IPS-18a (cell line): ENCODE measurements around the gene ATP11B.

Experiments
- H3K27ac ChIP-seq: one replicate; pipeline ENCODE4 v1.5.1; 2013; ENCODE audit warnings: low read length
- H3K27me3 ChIP-seq: one replicate; pipeline ENCODE4 v1.6.1; 2013; ENCODE audit warnings: mild to moderate bottlenecking, low read length; ENCODE audit not compliant: control insufficient read depth, insufficient read depth
- H3K36me3 ChIP-seq: one replicate; pipeline ENCODE4 v1.6.1; 2013; ENCODE audit warnings: low read depth, low read length; ENCODE audit not compliant: control insufficient read depth
- H3K4me1 ChIP-seq: one replicate; pipeline ENCODE4 v1.6.1; 2013; ENCODE audit warnings: low read depth, low read length; ENCODE audit not compliant: control insufficient read depth
- H3K4me3 ChIP-seq: one replicate; pipeline ENCODE4 v1.5.1; 2013; ENCODE audit warnings: low read length
- H3K9ac ChIP-seq: one replicate; pipeline ENCODE4 v1.6.1; 2013; ENCODE audit warnings: mild to moderate bottlenecking, low read length, moderate library complexity
- H3K9me3 ChIP-seq: one replicate; pipeline ENCODE4 v1.6.1; 2013; ENCODE audit warnings: low read depth, low read length; ENCODE audit not compliant: control insufficient read depth

The ATP11B gene

GRCh38 chr3:182919866-182920357, 126.6 kb downstream of the ATP11B start:
- Histone ChIP-seq H3K4me1 (peaks cover 8% of the 10 kb centered on the region), H3K4me3 (no peak overlapping the region), H3K36me3 (no peaks in the 10 kb centered on the region), H3K27me3 (no peaks in the 10 kb centered on the region), H3K27ac (no peak overlapping the region), H3K9ac (no peak overlapping the region), H3K9me3 (no peaks in the 10 kb centered on the region)

GRCh38 chr3:182920515-182921084, 127.3 kb downstream of the ATP11B start:
- no peak overlapping the region for H3K27ac ChIP-seq
- no peak overlapping the region for H3K9ac ChIP-seq
- H3K9me3 ChIP-seq, result no peaks in the 10 kb centered on the region
- peaks cover 8% of the 10 kb centered on the region for H3K4me1 ChIP-seq
- no peaks in the 10 kb centered on the region for H3K27me3 ChIP-seq
- H3K4me3 ChIP-seq, result no peak overlapping the region
- no peaks in the 10 kb centered on the region for H3K36me3 ChIP-seq

GRCh38 chr3:182921665-182922355, 128.5 kb downstream of the ATP11B start:
- Histone ChIP-seq H3K9me3 (no peaks in the 10 kb centered on the region), H3K9ac (no peak overlapping the region), H3K27ac (no peak overlapping the region)

GRCh38 chr3:182925330-182925943, 132.1 kb downstream of the ATP11B start:
- H3K9me3 ChIP-seq, result no peaks in the 10 kb centered on the region
- H3K9ac ChIP-seq, result no peak overlapping the region

More at GRCh38 chr3:182921665-182922355, 128.5 kb downstream of the ATP11B start:
- Histone ChIP-seq H3K4me1 (peaks cover 8% of the 10 kb centered on the region), H3K36me3 (no peaks in the 10 kb centered on the region), H3K4me3 (no peak overlapping the region), H3K27me3 (no peaks in the 10 kb centered on the region)

GRCh38 chr3:182925944-182926337, 132.6 kb downstream of the ATP11B start:
- Histone ChIP-seq H3K27ac (no peak overlapping the region), H3K27me3 (no peaks in the 10 kb centered on the region), H3K9ac (no peak overlapping the region), H3K9me3 (no peaks in the 10 kb centered on the region), H3K36me3 (no peaks in the 10 kb centered on the region), H3K4me1 (peaks cover under 1% of the 10 kb centered on the region), H3K4me3 (no peak overlapping the region)

More at GRCh38 chr3:182925330-182925943, 132.1 kb downstream of the ATP11B start:
- Histone ChIP-seq H3K4me3 (no peak overlapping the region), H3K4me1 (peaks cover 6% of the 10 kb centered on the region), H3K27me3 (no peaks in the 10 kb centered on the region), H3K36me3 (no peaks in the 10 kb centered on the region), H3K27ac (no peak overlapping the region)

GRCh38 chr3:182935803-182936202, 142.5 kb downstream of the ATP11B start:
- no peak overlapping the region for H3K27ac ChIP-seq
- H3K9me3 ChIP-seq, result no peaks in the 10 kb centered on the region
- H3K36me3 ChIP-seq, result no peaks in the 10 kb centered on the region
- no peaks in the 10 kb centered on the region for H3K27me3 ChIP-seq
- no peak overlapping the region for H3K4me3 ChIP-seq
- H3K4me1 ChIP-seq, result peaks cover 3% of the 10 kb centered on the region
- no peak overlapping the region for H3K9ac ChIP-seq

- Histone ChIP-seq H3K36me3 (no peaks in the 10 kb centered on the region), H3K4me1 (peaks cover 3% of the 10 kb centered on the region), H3K9me3 (no peaks in the 10 kb centered on the region), H3K27ac (no peak overlapping the region), H3K4me3 (no peak overlapping the region), H3K27me3 (no peaks in the 10 kb centered on the region), H3K9ac (no peak overlapping the region)
Measured at GRCh38 chr3:182936239-182936917, 143.1 kb downstream of the ATP11B start.

GRCh38 chr3:182936918-182937285, 143.6 kb downstream of the ATP11B start:
- Histone ChIP-seq H3K36me3 (no peaks in the 10 kb centered on the region), H3K27me3 (no peaks in the 10 kb centered on the region), H3K9me3 (no peaks in the 10 kb centered on the region), H3K9ac (no peak overlapping the region), H3K27ac (no peak overlapping the region), H3K4me1 (peaks cover 3% of the 10 kb centered on the region), H3K4me3 (no peak overlapping the region)

GRCh38 chr3:182937293-182938051, 144.2 kb downstream of the ATP11B start:
- Histone ChIP-seq H3K4me1 (peaks cover 3% of the 10 kb centered on the region), H3K36me3 (no peaks in the 10 kb centered on the region), H3K9ac (no peak overlapping the region), H3K27me3 (no peaks in the 10 kb centered on the region), H3K9me3 (no peaks in the 10 kb centered on the region), H3K4me3 (no peak overlapping the region), H3K27ac (no peak overlapping the region)

- Histone ChIP-seq H3K4me1 (peaks cover 12% of the 10 kb centered on the region), H3K9me3 (no peaks in the 10 kb centered on the region), H3K36me3 (peaks cover 7% of the 10 kb centered on the region), H3K27me3 (no peaks in the 10 kb centered on the region), H3K4me3 (no peak overlapping the region), H3K9ac (no peak overlapping the region), H3K27ac (no peak overlapping the region)
Measured at GRCh38 chr3:182940266-182940808, 147.0 kb downstream of the ATP11B start.

GRCh38 chr3:182941719-182942118, 148.4 kb downstream of the ATP11B start:
- H3K9me3 ChIP-seq, result no peaks in the 10 kb centered on the region
- H3K36me3 ChIP-seq, result peaks cover 7% of the 10 kb centered on the region
- H3K4me3 ChIP-seq, result no peak overlapping the region
- H3K9ac ChIP-seq, result no peak overlapping the region
- peaks cover 18% of the 10 kb centered on the region for H3K4me1 ChIP-seq
- no peak overlapping the region for H3K27ac ChIP-seq
- H3K27me3 ChIP-seq, result no peaks in the 10 kb centered on the region
